ENCODE measurements around the gene TUSC7. TPM values are rescaled to one million over a fixed set of nuclear protein-coding genes. Genes with fewer than 3 reads are reported as not detected.

TUSC7 gene
- total and polyA plus RNA-seq, 10 donors, result not detected

DNA sequence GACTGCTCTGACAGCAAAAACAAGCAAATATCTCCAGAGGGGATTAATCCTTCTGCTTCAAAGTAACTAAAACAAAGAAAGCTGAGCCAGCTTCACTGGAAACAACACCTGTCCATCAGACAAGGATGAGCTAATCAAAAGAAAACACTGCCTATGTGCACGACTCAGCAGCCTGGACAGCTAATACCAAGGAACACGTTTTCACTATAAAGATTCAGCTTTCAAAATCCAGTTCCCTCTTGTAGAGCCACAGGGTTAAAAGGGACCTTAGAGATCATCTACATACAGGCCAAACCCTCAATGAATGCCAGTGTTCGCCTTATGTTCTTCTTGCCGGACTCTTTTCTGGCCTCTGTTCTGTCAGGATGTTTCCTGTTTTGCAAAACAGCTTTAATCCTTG, 6.9 kb downstream of the TUSC7 start:
- no peak for DNase-seq
- 37 to 61% (median 44%) methylated on average over 4 of the region's 4 CpGs for WGBS, 5 donors
- H3K4me1 ChIP-seq, result no peaks in the 10 kb centered on the region
- no peak overlapping the region for H3K4me3 ChIP-seq
- H3K27ac ChIP-seq, result no peak overlapping the region
- TF ChIP-seq POLR2A (IDR thresholded peaks at IDR 0.05) (no peak), POLR2AphosphoS5 (IDR thresholded peaks at IDR 0.05) (no peak)
- TF ChIP-seq, protein P1, sequence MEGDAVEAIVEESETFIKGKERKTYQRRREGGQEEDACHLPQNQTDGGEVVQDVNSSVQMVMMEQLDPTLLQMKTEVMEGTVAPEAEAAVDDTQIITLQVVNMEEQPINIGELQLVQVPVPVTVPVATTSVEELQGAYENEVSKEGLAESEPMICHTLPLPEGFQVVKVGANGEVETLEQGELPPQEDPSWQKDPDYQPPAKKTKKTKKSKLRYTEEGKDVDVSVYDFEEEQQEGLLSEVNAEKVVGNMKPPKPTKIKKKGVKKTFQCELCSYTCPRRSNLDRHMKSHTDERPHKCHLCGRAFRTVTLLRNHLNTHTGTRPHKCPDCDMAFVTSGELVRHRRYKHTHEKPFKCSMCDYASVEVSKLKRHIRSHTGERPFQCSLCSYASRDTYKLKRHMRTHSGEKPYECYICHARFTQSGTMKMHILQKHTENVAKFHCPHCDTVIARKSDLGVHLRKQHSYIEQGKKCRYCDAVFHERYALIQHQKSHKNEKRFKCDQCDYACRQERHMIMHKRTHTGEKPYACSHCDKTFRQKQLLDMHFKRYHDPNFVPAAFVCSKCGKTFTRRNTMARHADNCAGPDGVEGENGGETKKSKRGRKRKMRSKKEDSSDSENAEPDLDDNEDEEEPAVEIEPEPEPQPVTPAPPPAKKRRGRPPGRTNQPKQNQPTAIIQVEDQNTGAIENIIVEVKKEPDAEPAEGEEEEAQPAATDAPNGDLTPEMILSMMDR (IDR thresholded peaks at IDR 0.05 in 8 of 11, conservative IDR thresholded peaks at IDR 0.05 in 3 of 11), result no peak
- H3K9me3 ChIP-seq, result no peaks in the 10 kb centered on the region
- intact Hi-C loops (cut with DNase I; ENCODE audit: low total_unique reads), result no loop called here
- H3K27me3 ChIP-seq (replicated peaks in 1 of 7), result no peaks in the 10 kb centered on the region
- no peaks in the 10 kb centered on the region for H3K36me3 ChIP-seq

DNA sequence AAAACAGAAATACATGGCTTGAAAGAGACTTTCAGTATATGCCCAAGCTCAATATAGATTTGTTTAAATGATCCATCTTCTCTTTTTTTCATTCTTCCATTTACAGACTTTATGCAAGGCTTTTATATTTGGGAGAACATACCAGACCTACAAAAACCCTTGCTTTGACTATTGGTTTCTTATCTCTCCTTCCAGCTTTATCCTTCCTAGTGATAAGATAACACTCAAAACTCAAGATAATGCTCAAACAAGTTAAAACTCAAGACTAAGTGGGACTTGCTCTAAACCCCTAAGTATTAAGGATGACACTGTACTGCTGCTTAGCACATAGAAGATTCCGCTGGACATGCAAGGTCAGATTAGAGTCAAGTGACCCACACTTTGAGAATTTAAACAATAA, 8.0 kb downstream of the TUSC7 start:
- Histone ChIP-seq H3K36me3 (no peaks in the 10 kb centered on the region), H3K27me3 (replicated peaks in 1 of 7) (no peaks in the 10 kb centered on the region), H3K4me3 (no peak overlapping the region), H3K4me1 (no peaks in the 10 kb centered on the region), H3K9me3 (no peaks in the 10 kb centered on the region), H3K27ac (no peak overlapping the region)
- no peak for DNase-seq
- 67 to 88% (median 84%) methylated on average over 1 of the region's 1 CpG for WGBS, 5 donors
- TF ChIP-seq POLR2A (IDR thresholded peaks at IDR 0.05) (no peak), POLR2AphosphoS5 (IDR thresholded peaks at IDR 0.05) (no peak)
- TF ChIP-seq, protein P1 (IDR thresholded peaks at IDR 0.05 in 8 of 11, conservative IDR thresholded peaks at IDR 0.05 in 3 of 11), result no peak
- intact Hi-C loops (cut with DNase I; ENCODE audit: low total_unique reads), result no loop called here

DNA sequence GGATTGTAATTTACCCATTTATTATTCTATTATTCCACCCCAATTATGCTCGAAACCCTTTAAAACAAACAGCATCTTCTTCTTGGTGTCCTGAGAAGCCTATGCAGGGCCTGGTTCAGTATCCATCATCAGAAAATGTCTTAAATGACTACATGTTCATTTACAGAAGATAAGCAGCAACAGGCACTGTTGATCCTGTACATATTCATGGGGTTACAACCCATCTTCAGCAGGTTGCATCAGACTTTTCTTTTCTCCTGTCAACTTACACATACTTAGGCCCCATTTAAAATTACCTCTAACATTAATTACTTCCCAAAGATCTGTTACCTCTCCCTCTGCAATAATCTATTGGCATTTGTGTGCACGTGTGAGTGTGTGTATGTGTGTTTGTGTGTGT, 18.9 kb downstream of the TUSC7 start:
- TF ChIP-seq, protein P1 (IDR thresholded peaks at IDR 0.05 in 8 of 11, conservative IDR thresholded peaks at IDR 0.05 in 3 of 11), result no peak
- TF ChIP-seq POLR2A (IDR thresholded peaks at IDR 0.05) (no peak), POLR2AphosphoS5 (IDR thresholded peaks at IDR 0.05) (no peak)
- Histone ChIP-seq H3K27me3 (replicated peaks in 1 of 7) (no peaks in the 10 kb centered on the region), H3K4me3 (no peak overlapping the region), H3K9me3 (no peaks in the 10 kb centered on the region), H3K27ac (no peak overlapping the region), H3K4me1 (no peaks in the 10 kb centered on the region), H3K36me3 (no peaks in the 10 kb centered on the region)
- WGBS, 5 donors, result 69 to 81% (median 75%) methylated on average over 2 of the region's 2 CpGs
- no peak for DNase-seq
- intact Hi-C loops (cut with DNase I; ENCODE audit: low total_unique reads), result no loop called here

DNA sequence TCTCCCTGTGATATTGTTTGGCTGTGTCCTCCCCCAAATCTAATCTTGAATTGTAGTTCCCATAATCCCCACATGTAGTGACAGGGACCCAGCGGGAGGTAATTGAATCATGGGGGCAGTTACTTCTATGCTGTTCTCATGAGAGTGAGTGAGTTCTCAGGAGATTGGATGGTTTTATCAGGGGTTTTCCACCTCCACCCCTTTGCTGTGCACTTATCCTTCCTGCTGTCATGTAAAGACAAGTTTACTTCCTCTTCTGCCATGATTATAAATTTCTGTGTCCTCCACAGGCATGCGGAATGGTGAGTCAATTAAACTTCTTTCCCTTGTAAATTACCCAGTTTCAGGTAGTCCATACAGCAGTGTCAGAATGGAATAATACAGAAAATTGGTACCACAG, 24.7 kb downstream of the TUSC7 start:
- Histone ChIP-seq H3K9me3 (peaks cover 0 to 15% (median 9%) of the 10 kb centered on the region in 8 donors), H3K4me1 (no peaks in the 10 kb centered on the region), H3K27ac (no peak overlapping the region), H3K4me3 (no peak overlapping the region), H3K27me3 (replicated peaks in 1 of 7) (no peaks in the 10 kb centered on the region), H3K36me3 (no peaks in the 10 kb centered on the region)
- intact Hi-C loops (cut with DNase I; ENCODE audit: low total_unique reads), result no loop called here
- TF ChIP-seq, protein P1 (IDR thresholded peaks at IDR 0.05 in 8 of 11, conservative IDR thresholded peaks at IDR 0.05 in 3 of 11), result no peak
- TF ChIP-seq POLR2A (IDR thresholded peaks at IDR 0.05) (no peak), POLR2AphosphoS5 (IDR thresholded peaks at IDR 0.05) (no peak)
- DNase-seq, result no peak
- 69 to 90% (median 82%) methylated on average over 2 of the region's 2 CpGs for WGBS, 5 donors
